Activated T-helper 1 cell treated with anti-CD3 and anti-CD28 coated beads, Interleukin-12 subunit alpha, Interleukin-12 subunit beta, Interleukin-2, Interleukin-4 antibody, amounts not matched to agents 30 ng/mL and 10 ng/mL and 1 ng/mL, durations not matched to agents 14 hours and 24 hours and 36 hours (primary cell): ENCODE results near the gene PGAM5. TPM values are rescaled to one million over a fixed set of nuclear protein-coding genes. Genes with fewer than 3 reads are reported as not detected.
A peak's percentile ranks its signal among the peaks of the same experiment; 100 is the strongest.
"Not testable (repeated sequence)": the region's sequence is repeated elsewhere in the genome, so short reads cannot be mapped to it uniquely, and the experiment has no call there.

Experiments
- DNase-seq: peaks from one replicate; pipeline ENCODE4 v3.0.0; 2021; ENCODE audit warnings: low spot score
- H3K27ac Mint-ChIP-seq: one replicate; pipeline ENCODE4 v1.8.0; 2021; ENCODE audit warnings: mild to moderate bottlenecking, mixed read lengths
- H3K27me3 Mint-ChIP-seq: one replicate; pipeline ENCODE4 v1.8.0; 2022; ENCODE audit warnings: mild to moderate bottlenecking, moderate library complexity, mixed read lengths; ENCODE audit not compliant: insufficient read depth
- H3K36me3 Mint-ChIP-seq: one replicate; pipeline ENCODE4 v1.8.0; 2021; ENCODE audit warnings: low read depth, mixed read lengths
- H3K4me1 Mint-ChIP-seq: one replicate; pipeline ENCODE4 v1.8.0; 2021; ENCODE audit warnings: low read depth, mixed read lengths
- H3K4me3 Mint-ChIP-seq: one replicate; pipeline ENCODE4 v1.8.0; 2021; ENCODE audit warnings: mild to moderate bottlenecking, moderate library complexity, mixed read lengths
- H3K9me3 Mint-ChIP-seq: one replicate; pipeline ENCODE4 v1.8.0; 2021; ENCODE audit warnings: mixed read lengths
- intact Hi-C: fragments of 100-400 bp; cut with micrococcal nuclease; formaldehyde crosslinking; loops from one replicate; pipeline ENCODE4 v1.15.1; 2024
- total RNA-seq: library from RNA; stranded (reverse); gene quantifications from 2 replicates; pipeline ENCODE4 v1.2.3, GENCODE V29; 2022

PGAM5 gene
- total RNA-seq, 1 donor from 2014 or later: 111 TPM

DNA sequence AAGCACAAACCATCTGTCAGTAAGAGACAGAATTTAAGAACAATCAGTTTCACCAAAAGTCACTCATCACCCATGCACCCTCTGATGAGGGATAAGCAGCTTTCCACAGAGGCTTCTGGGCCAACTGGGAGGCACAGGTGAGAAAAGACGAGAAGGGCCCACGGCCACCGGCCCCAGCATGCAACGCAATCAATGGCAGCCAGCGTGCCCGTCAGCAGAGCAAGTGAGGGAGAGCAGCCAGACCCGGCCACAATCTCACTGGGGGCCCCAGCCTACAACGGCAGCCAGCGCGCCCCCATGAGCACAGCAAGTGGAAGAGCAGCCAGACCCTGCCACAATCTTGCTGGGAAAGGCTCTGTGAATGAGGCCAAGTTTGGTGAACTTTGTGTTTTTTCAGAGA lies 37.7 kb downstream of the PGAM5 start:
- peaks cover 55% of the 10 kb centered on the region for H3K36me3 Mint-ChIP-seq
- intact Hi-C loops: no loop called here
- no peaks in the 10 kb centered on the region for H3K9me3 Mint-ChIP-seq
- H3K27ac Mint-ChIP-seq: no peak overlapping the region
- H3K4me1 Mint-ChIP-seq: no peaks in the 10 kb centered on the region
- H3K4me3 Mint-ChIP-seq: no peak overlapping the region
- DNase-seq: no peak
- H3K27me3 Mint-ChIP-seq: no peaks in the 10 kb centered on the region

DNA sequence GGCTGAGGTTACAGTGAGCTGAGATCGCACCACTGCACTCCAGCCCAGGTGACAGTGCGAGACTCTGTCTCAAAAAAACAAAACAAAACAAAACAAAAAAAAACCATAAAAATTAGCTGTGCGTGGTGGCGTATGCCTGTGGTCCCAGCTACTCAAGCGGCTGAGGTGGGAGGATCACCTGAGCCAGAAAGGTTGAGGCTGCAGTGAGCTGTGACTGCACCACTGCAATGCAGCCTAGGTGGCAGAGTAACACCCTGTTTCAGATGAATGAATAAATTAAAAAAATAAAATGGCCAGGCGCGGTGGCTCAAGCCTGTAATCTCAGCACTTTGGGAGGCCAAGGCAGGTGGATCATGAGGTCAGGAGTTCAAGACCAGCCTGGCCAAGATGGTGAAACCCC lies 43.0 kb downstream of the PGAM5 start:
- DNase-seq, intact Hi-C loops, H3K9me3 Mint-ChIP-seq, H3K27me3 Mint-ChIP-seq, H3K4me3 Mint-ChIP-seq, H3K4me1 Mint-ChIP-seq, H3K27ac Mint-ChIP-seq: not testable (repeated sequence)
- H3K36me3 Mint-ChIP-seq: peaks cover 35% of the 10 kb centered on the region

DNA sequence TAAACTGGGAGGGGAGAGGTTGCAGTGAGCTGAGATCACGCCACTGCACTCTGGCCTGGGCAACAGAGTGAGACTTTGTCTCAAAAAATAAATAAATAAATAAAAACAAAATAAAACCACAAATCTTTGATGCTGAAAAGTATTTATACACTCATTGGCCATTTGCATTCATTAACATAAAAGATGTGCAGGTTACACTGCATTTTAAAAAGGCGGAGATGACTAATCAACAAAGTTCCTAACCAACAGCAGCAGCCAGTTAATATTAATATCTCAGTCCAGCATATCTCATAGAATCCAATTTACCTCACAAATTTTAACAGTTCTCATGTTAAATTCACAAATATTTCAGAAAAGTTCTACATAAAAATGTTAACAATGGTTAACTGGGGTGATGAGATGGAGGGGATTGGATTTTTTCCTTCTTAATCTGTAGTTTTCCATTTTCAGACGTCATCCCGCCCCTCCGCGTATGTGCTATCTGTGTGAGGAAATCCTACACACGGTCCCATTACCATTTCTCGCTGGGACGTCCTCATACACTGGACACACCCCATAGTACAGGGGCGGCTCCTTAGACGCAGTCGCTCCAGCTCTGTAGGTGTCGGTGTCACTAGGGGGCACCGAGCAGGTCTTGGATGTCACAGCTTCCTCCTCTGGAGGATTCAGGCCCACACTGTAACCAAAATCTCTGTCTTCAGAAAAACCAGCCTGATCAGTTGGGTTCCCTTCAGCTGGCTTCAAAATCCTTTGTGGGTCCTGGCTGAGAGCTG lies 43.7 kb downstream of the PGAM5 start:
- H3K36me3 Mint-ChIP-seq: peaks cover 34% of the 10 kb centered on the region

DNA sequence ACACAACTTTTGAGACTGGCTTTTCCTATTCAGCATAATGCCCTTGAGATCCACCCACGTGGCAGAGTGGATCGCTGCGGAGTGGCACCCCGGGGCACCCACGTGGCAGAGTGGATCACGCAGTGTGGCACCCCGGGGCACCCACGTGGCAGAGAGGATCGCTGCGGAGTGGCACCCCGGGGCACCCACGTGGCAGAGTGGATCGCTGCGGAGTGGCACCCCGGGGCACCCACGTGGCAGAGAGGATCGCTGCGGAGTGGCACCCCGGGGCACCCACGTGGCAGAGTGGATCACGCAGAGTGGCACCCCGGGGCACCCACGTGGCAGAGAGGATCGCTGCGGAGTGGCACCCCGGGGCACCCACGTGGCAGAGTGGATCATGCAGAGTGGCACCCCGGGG lies 48.2 kb downstream of the PGAM5 start:
- H3K4me3 Mint-ChIP-seq, H3K9me3 Mint-ChIP-seq, DNase-seq, H3K27me3 Mint-ChIP-seq, intact Hi-C loops, H3K27ac Mint-ChIP-seq: not testable (repeated sequence)
- peaks cover 27% of the 10 kb centered on the region for H3K36me3 Mint-ChIP-seq
- H3K4me1 Mint-ChIP-seq: peaks cover 24% of the 10 kb centered on the region

More for the DNA sequence above, 43.7 kb downstream of the PGAM5 start:
- Mint-ChIP-seq H3K27me3 (no peaks in the 10 kb centered on the region), H3K4me3 (no peak overlapping the region), H3K27ac (no peak overlapping the region), H3K4me1 (peaks cover 5% of the 10 kb centered on the region), H3K9me3 (no peaks in the 10 kb centered on the region)
- DNase-seq: no peak
- intact Hi-C loops: no loop called here

DNA sequence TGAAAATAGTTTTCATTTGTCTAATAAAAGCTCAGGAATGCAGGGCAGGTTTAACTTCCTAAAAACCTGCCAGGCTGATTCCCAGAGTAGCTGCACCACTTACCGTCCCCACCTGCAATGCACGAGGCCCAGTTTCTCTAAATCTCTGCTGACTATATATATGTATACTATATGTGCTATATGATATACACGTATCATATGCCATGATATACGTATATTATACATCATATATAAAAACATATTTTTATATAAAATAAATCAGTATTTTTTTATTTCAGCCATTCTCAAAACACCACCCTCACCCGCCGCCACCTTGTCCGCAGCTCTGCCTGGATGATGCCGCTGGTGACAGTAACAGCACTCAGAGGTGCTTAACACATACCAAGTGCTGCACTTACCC lies 48.7 kb downstream of the PGAM5 start:
- Mint-ChIP-seq H3K27me3 (no peaks in the 10 kb centered on the region), H3K27ac (no peak overlapping the region), H3K4me3 (peak overlapping the region; percentile 33), H3K4me1 (peaks cover 24% of the 10 kb centered on the region), H3K36me3 (peaks cover 25% of the 10 kb centered on the region), H3K9me3 (no peaks in the 10 kb centered on the region)
- intact Hi-C loops: no loop called here
- no peak for DNase-seq

DNA sequence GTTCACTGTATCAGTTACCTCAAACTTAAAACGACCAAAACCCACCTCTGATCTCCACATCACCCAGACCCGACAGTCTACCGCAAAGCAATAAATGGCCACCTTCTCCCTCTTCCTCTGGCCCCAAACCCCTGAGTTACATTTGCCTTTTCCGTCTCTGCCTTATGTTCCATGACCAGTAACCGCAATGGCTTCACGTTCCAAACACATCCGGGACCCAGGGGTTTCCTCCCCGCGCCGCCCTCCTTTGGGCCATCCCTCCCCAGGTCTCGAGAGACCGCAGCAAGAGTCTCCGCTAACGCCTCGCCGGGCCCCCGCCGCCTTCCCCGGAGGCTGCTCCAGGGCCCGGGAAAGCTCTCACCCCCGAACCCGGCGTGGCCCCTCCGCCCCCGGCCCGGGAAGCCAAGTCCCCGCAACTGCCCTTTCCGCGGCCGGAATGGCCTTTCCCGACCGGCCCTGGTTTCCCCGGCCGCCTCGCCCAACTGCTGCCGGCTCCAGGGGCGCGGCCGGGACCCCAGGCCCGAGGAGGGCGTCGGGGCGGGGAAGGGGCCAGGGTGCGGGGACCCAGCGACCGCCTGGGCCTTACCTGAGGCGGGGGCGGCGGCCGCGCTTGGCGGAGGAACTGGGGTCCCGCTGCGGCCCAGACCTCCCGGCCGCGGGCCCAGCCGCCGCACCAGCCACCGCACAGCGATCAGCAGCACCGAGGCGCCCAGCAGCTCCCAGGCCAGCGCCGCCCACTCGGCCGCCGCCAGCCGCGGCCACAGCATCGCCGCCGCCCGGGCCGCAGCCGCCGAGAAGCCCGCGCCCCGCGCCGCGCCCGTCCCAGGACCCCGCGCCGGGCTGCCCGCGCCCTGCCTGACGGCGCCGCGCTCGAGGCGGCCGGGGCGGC lies 50.6 kb downstream of the PGAM5 start, which contains the start of gene ANKLE2:
ANKLE2 (minus strand) TSS at position 801 of the 889 bp plus-strand sequence; CDS start at position 767, 34 bp downstream.
- Mint-ChIP-seq H3K9me3 (no peaks in the 10 kb centered on the region), H3K36me3 (peaks cover 16% of the 10 kb centered on the region), H3K27me3 (no peaks in the 10 kb centered on the region), H3K27ac (peak within 1 kb of the TSS; percentile 96), H3K4me1 (peaks cover 24% of the 10 kb centered on the region), H3K4me3 (peak within 1 kb of the TSS; percentile 93)
- intact Hi-C loops: loop anchor here (1.0 to 10.0 kb wide), 5 partner anchors 74 to 1886 kb away; partner anchors contain the start of genes FBRSL1, POLE, PXMP2 and RAN
- DNase-seq: peak; percentile 74

DNA sequence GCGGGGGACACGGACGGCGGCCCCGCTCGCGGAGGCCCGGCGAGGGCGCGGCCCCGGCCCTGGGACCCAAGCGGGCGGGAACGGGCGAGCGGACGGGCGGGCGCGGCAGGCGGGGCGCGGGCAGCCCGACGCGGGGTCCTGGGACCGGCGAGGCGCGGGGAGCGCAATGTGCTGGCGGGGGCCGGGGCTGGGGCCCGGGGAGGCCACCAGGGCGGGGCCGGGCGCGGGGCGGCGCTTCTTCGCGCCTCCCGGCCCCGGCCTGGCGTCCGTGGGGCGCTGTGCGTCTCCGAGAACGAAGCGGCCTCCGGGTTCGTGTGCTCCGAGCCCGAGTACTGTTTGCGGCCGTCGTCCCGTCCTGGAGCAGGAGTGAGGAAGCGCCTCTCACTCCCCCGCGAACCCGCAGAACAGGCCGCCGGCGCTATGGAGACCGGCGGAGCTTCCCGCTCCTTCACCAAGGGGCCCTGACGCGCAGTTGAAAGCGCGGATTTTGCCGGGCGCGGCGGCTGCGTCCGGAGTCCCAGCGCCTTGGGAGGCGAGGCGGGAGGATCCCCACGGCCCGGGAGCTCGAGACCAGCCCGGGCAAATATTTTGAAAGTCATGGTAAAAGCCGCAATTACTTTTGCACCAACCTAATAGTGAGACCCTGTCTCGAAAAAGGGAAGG lies 51.4 kb downstream of the PGAM5 start:
- peak overlapping the region; percentile 81 for H3K4me3 Mint-ChIP-seq
- H3K27me3 Mint-ChIP-seq: no peaks in the 10 kb centered on the region
- intact Hi-C loops: loop anchor here (1.0 to 10.0 kb wide), 6 partner anchors 9 to 1887 kb away; partner anchors contain the start of genes FBRSL1, POLE, PXMP2 and RAN
- peak overlapping the region; percentile 70 for H3K27ac Mint-ChIP-seq
- no peaks in the 10 kb centered on the region for H3K9me3 Mint-ChIP-seq
- H3K4me1 Mint-ChIP-seq: peaks cover 21% of the 10 kb centered on the region
- peak; percentile 80 for DNase-seq
- H3K36me3 Mint-ChIP-seq: peaks cover 13% of the 10 kb centered on the region

DNA sequence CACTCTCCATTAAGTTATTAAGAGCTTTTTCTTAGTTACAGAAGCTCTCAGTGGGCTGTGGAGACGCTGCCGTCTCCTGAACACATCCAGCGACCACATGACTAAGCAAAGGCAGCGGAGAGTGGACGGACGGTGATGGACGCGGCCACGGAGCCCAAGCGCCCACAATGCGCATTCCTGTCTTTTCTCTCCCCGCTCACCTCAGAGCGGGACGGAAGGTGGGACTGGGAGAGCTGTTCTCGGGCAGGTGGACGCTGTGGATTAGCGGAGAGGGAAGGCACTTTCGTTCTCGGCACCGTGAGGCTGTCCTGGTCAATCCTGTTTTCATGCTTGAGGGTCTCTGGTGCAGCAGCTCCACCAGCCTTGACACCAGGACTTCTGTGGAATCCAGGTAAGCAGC lies 53.6 kb downstream of the PGAM5 start:
- intact Hi-C loops: loop anchor here (5.0 to 10.0 kb wide), 2 partner anchors 272 to 1889 kb away; partner anchors contain the start of genes FBRSL1 and RAN
- H3K36me3 Mint-ChIP-seq: peaks cover 19% of the 10 kb centered on the region
- no peaks in the 10 kb centered on the region for H3K9me3 Mint-ChIP-seq
- H3K27me3 Mint-ChIP-seq: no peaks in the 10 kb centered on the region
- H3K27ac Mint-ChIP-seq: no peak overlapping the region
- H3K4me1 Mint-ChIP-seq: peaks cover 27% of the 10 kb centered on the region
- no peak overlapping the region for H3K4me3 Mint-ChIP-seq
- no peak for DNase-seq

DNA sequence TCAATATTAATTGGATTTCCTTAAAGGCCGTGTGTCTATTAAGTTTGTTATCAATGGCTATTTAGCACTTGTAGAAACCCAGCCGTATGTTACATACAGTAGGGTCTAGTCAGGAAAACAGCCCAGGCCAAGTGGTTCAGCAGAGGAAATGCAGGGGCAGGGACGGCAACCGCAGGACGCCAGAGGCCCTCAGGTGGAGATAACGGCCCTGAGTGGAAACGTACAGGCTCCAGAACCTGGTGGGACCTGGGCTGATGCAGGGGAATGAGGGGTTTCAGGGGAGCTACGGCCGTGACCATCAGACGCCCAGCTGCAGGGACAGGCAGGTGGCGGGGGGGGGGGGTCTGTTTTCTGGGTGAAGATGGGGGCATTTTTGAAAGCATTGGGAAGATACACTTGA lies 54.7 kb downstream of the PGAM5 start:
- peaks cover 22% of the 10 kb centered on the region for H3K4me1 Mint-ChIP-seq
- DNase-seq: no peak
- H3K36me3 Mint-ChIP-seq: peaks cover 21% of the 10 kb centered on the region
- intact Hi-C loops: loop anchor here (5.0 to 10.0 kb wide), 2 partner anchors 42 to 1891 kb away; partner anchors contain the start of gene RAN
- H3K27ac Mint-ChIP-seq: no peak overlapping the region
- no peaks in the 10 kb centered on the region for H3K9me3 Mint-ChIP-seq
- no peaks in the 10 kb centered on the region for H3K27me3 Mint-ChIP-seq
- no peak overlapping the region for H3K4me3 Mint-ChIP-seq

DNA sequence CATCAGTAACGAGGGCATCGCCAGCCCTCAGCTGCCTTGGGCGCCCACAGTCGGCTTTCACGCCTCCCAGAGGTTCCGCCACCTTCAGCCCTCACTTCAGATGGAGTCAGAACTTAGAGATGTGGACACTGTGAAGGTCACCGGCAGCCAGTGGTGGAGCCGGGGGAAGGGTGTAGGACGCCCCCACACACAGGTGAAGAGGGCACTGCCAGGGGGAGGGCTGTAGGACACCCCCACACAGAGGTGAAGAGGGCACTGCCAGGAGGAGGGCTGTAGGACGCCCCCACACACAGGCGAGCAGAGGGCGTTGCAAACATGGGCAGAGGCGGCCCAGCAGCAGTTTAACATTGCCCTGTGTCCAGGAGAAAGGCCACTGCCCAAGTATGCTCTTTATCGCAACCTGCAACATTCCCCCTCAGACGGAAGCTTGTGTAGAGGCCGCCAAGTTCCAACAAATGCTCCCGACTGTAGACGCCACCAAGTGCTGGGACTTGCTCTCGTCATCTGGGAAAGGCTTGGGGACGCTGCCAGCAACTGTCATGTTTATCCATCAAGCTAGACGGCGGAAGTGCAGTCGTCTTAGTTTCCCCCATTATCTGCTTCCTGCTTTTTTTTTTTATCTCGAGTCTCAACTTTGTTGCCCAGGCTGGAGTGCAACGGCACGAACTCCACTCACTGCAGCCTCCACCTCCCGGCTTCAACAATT lies 55.9 kb downstream of the PGAM5 start:
- Mint-ChIP-seq H3K4me3 (no peak overlapping the region), H3K9me3 (no peaks in the 10 kb centered on the region), H3K4me1 (peaks cover 20% of the 10 kb centered on the region), H3K27me3 (no peaks in the 10 kb centered on the region), H3K36me3 (peaks cover 21% of the 10 kb centered on the region), H3K27ac (no peak overlapping the region)
- DNase-seq: no peak
- intact Hi-C loops: loop anchor here (5.0 to 10.0 kb wide), 2 partner anchors 41 to 1892 kb away; partner anchors contain the start of gene RAN

DNA sequence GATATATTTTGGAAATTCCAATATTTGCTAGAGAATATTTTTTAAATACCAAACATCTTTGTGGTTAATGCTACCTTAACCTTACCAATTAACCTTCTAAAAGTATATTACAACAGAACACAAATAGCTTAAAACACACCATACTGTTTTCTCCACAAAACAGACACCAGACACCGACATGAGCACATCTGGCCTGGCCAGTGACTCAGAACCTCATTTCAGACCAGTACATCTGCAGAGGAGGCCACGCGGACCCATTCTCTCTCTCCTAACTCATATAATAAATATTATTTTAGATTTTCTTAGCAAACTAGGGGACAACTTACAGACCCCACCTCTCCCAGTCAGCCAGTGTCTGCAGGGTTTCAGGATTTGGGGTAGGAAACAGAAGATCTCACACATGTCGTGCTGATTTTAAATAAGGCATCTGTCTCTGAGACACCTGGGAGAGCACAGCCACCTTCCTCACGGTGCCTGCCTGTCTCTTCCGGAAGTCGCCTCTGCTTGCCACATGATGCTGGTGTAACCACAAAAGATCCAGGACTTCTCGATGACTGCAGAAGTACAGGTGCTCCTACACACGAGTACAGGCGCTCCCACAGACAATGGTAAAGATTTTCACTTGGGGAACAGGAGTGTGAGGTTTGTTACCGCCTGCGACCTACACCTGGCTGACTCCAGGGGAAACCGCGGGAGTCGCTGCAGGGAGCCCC lies 60.6 kb downstream of the PGAM5 start:
- H3K4me3 Mint-ChIP-seq: no peak overlapping the region
- intact Hi-C loops: loop anchor here (1.0 kb wide), 1 partner anchor 9 kb away; no protein-coding TSS in a partner anchor
- H3K36me3 Mint-ChIP-seq: peaks cover 44% of the 10 kb centered on the region
- H3K27ac Mint-ChIP-seq: peak overlapping the region; percentile 72
- H3K9me3 Mint-ChIP-seq: no peaks in the 10 kb centered on the region
- H3K27me3 Mint-ChIP-seq: no peaks in the 10 kb centered on the region
- peak; percentile 33 for DNase-seq
- H3K4me1 Mint-ChIP-seq: peaks cover 22% of the 10 kb centered on the region
